ENCODE data around the gene RSU1. TPM values are rescaled to one million over a fixed set of nuclear protein-coding genes. Genes with fewer than 3 reads are reported as not detected.
A peak's percentile ranks its signal among the peaks of the same experiment; 100 is the strongest.

Gene RSU1
- total RNA-seq, 1 donor from 2014 or later = 142 TPM

DNA sequence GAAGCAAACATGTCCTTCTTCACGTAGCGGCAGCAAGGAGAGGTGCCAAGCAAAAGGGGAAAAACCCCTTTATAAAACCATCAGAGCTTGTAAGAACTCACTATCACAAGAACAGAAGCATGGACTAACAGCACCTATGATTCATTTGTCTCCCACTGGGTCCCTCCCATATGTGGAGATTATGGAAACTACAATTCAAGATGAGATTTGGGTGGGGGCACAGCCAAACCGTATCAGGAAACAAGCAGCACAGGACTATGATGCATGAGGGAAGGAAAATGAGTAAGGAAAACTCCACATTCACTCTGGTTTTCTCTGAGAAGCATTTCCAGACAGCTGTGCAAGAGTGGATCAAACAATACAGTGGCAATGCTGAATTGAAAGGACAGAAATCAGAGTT is 81.6 kb downstream of the RSU1 start:
- H3K36me3 Mint-ChIP-seq (ENCODE audit: low read depth, unreplicated experiment) = peaks cover 14% of the 10 kb centered on the region
- Histone ChIP-seq H3K4me1 (ENCODE audit: insufficient read depth, low read length) (no peaks in the 10 kb centered on the region), H3K27ac (ENCODE audit: low read depth, low read length) (no peak overlapping the region), H4K20me1 (ENCODE audit: insufficient read depth, low read length) (peaks cover 15% of the 10 kb centered on the region), H3K79me2 (ENCODE audit: insufficient read depth, low read length) (peaks cover 8% of the 10 kb centered on the region), H3K4me2 (ENCODE audit: low read length) (no peak overlapping the region), H2AFZ (ENCODE audit: low read depth, low read length) (no peak overlapping the region), H3K27me3 (ENCODE audit: insufficient read depth, low read length) (no peaks in the 10 kb centered on the region), H3K9me3 (ENCODE audit: insufficient read depth, low read depth, low read length) (no peaks in the 10 kb centered on the region), H3K9ac (ENCODE audit: low read length) (no peak overlapping the region), H3K4me3 (ENCODE audit: insufficient read depth, low read depth, low read length) (no peak overlapping the region), H3K36me3 (ENCODE audit: insufficient read depth, low read length) (peaks cover 10% of the 10 kb centered on the region)
- peaks cover 2% of the 10 kb centered on the region for H3K4me1 Mint-ChIP-seq (ENCODE audit: low read depth, unreplicated experiment)
- peaks cover 2% of the 10 kb centered on the region for H3K9me3 Mint-ChIP-seq (ENCODE audit: unreplicated experiment)
- FAIRE-seq (peak; percentile 70), DNase-seq (ENCODE audit: low read depth) (peak; percentile 14)
- H3K4me3 Mint-ChIP-seq (ENCODE audit: unreplicated experiment) = no peak overlapping the region
- H3K27ac Mint-ChIP-seq (ENCODE audit: unreplicated experiment) = no peak overlapping the region
- TF ChIP-seq, protein P1, sequence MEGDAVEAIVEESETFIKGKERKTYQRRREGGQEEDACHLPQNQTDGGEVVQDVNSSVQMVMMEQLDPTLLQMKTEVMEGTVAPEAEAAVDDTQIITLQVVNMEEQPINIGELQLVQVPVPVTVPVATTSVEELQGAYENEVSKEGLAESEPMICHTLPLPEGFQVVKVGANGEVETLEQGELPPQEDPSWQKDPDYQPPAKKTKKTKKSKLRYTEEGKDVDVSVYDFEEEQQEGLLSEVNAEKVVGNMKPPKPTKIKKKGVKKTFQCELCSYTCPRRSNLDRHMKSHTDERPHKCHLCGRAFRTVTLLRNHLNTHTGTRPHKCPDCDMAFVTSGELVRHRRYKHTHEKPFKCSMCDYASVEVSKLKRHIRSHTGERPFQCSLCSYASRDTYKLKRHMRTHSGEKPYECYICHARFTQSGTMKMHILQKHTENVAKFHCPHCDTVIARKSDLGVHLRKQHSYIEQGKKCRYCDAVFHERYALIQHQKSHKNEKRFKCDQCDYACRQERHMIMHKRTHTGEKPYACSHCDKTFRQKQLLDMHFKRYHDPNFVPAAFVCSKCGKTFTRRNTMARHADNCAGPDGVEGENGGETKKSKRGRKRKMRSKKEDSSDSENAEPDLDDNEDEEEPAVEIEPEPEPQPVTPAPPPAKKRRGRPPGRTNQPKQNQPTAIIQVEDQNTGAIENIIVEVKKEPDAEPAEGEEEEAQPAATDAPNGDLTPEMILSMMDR (IDR thresholded peaks at IDR 0.05; ENCODE audit: insufficient read depth, low read depth, low read length) = no peak
- no peak for TF ChIP-seq EZH2 (IDR thresholded peaks at IDR 0.05; ENCODE audit: insufficient read depth, low read length)
- no peaks in the 10 kb centered on the region for H3K27me3 Mint-ChIP-seq (ENCODE audit: low read depth, unreplicated experiment)

DNA sequence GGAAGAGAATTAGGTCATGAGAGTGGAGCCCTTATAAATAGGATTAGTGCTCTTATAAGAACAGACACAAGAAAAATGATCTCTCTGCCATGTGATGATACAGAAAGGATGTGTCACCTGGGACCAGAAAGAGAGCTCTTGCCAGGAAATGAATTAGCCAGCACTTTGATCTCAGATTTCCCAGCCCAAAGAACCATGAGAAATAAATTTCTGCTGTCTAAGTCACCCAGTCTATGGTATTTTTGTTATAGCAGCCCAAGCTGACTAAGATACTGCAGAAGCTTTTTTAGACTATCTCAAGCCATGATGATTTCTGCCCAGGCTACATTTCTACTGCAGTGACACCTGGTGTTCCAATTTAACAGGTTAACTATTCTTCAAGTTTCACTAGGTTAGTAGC is 84.8 kb downstream of the RSU1 start:
- DNase-seq (ENCODE audit: low read depth) = peak; percentile 18
- Mint-ChIP-seq H3K27me3 (ENCODE audit: low read depth, unreplicated experiment) (no peaks in the 10 kb centered on the region), H3K9me3 (ENCODE audit: unreplicated experiment) (peaks cover 3% of the 10 kb centered on the region), H3K4me3 (ENCODE audit: unreplicated experiment) (no peak overlapping the region), H3K4me1 (ENCODE audit: low read depth, unreplicated experiment) (peaks cover 2% of the 10 kb centered on the region), H3K27ac (ENCODE audit: unreplicated experiment) (no peak overlapping the region), H3K36me3 (ENCODE audit: low read depth, unreplicated experiment) (peaks cover 33% of the 10 kb centered on the region)
- no peak overlapping the region for H3K27ac ChIP-seq (ENCODE audit: low read depth, low read length)
- no peak for FAIRE-seq
- H3K27me3 ChIP-seq (ENCODE audit: insufficient read depth, low read length) = no peaks in the 10 kb centered on the region
- TF ChIP-seq EZH2 (IDR thresholded peaks at IDR 0.05; ENCODE audit: insufficient read depth, low read length) = no peak
- TF ChIP-seq, protein P1 (IDR thresholded peaks at IDR 0.05; ENCODE audit: insufficient read depth, low read depth, low read length) = no peak
- H3K9me3 ChIP-seq (ENCODE audit: insufficient read depth, low read depth, low read length) = no peaks in the 10 kb centered on the region
- peaks cover 24% of the 10 kb centered on the region for H4K20me1 ChIP-seq (ENCODE audit: insufficient read depth, low read length)
- no peak overlapping the region for H3K4me2 ChIP-seq (ENCODE audit: low read length)
- peaks cover 18% of the 10 kb centered on the region for H3K79me2 ChIP-seq (ENCODE audit: insufficient read depth, low read length)
- peaks cover 10% of the 10 kb centered on the region for H3K36me3 ChIP-seq (ENCODE audit: insufficient read depth, low read length)
- H3K9ac ChIP-seq (ENCODE audit: low read length) = no peak overlapping the region
- H3K4me1 ChIP-seq (ENCODE audit: insufficient read depth, low read length) = no peaks in the 10 kb centered on the region
- no peak overlapping the region for H3K4me3 ChIP-seq (ENCODE audit: insufficient read depth, low read depth, low read length)
- H2AFZ ChIP-seq (ENCODE audit: low read depth, low read length) = no peak overlapping the region

DNA sequence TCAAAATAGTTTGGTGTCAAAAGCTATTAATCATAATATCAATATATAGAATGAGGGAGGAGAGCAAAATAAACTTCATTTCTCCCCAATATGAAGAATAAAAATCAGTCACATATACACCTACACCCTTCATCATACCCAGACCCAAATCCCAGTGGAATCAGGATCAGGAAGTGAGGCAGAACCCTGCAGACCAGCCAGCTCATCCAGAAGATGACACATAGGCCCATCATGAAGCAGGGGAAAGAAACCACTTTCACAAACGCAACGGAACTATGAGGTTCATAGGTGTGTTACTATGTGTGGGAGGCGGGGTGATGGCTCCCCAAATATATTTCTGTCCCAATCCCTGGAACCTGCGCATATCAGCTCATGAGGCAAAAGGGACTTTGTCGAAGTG is 89.0 kb downstream of the RSU1 start:
- H4K20me1 ChIP-seq (ENCODE audit: insufficient read depth, low read length) = peaks cover 14% of the 10 kb centered on the region
- H3K4me1 ChIP-seq (ENCODE audit: insufficient read depth, low read length) = no peaks in the 10 kb centered on the region
- H3K36me3 Mint-ChIP-seq (ENCODE audit: low read depth, unreplicated experiment) = peaks cover 31% of the 10 kb centered on the region
- H3K9me3 Mint-ChIP-seq (ENCODE audit: unreplicated experiment) = peaks cover 3% of the 10 kb centered on the region
- no peaks in the 10 kb centered on the region for H3K27me3 ChIP-seq (ENCODE audit: insufficient read depth, low read length)
- H3K27ac ChIP-seq (ENCODE audit: low read depth, low read length) = no peak overlapping the region
- no peak overlapping the region for H3K9ac ChIP-seq (ENCODE audit: low read length)
- no peaks in the 10 kb centered on the region for H3K27me3 Mint-ChIP-seq (ENCODE audit: low read depth, unreplicated experiment)
- H3K79me2 ChIP-seq (ENCODE audit: insufficient read depth, low read length) = peaks cover 10% of the 10 kb centered on the region
- no peak overlapping the region for H3K27ac Mint-ChIP-seq (ENCODE audit: unreplicated experiment)
- H3K36me3 ChIP-seq (ENCODE audit: insufficient read depth, low read length) = peaks cover 4% of the 10 kb centered on the region
- H3K4me1 Mint-ChIP-seq (ENCODE audit: low read depth, unreplicated experiment) = no peaks in the 10 kb centered on the region
- no peaks in the 10 kb centered on the region for H3K9me3 ChIP-seq (ENCODE audit: insufficient read depth, low read depth, low read length)
- TF ChIP-seq EZH2 (IDR thresholded peaks at IDR 0.05; ENCODE audit: insufficient read depth, low read length) = no peak
- TF ChIP-seq, protein P1 (IDR thresholded peaks at IDR 0.05; ENCODE audit: insufficient read depth, low read depth, low read length) = no peak
- no peak overlapping the region for H3K4me3 Mint-ChIP-seq (ENCODE audit: unreplicated experiment)
- DNase-seq (ENCODE audit: low read depth) (no peak), FAIRE-seq (no peak)
- H2AFZ ChIP-seq (ENCODE audit: low read depth, low read length) = no peak overlapping the region
- no peak overlapping the region for H3K4me3 ChIP-seq (ENCODE audit: insufficient read depth, low read depth, low read length)
- H3K4me2 ChIP-seq (ENCODE audit: low read length) = no peak overlapping the region

Data from astrocyte (in vitro differentiated cells and primary cell).